GM19452 (cell line): ENCODE measurements around the gene AMIGO2.
"Not testable (repeated sequence)": the region's sequence is repeated elsewhere in the genome, so short reads cannot be mapped to it uniquely, and the experiment has no call there.

Experiments used
- ATAC-seq: cut with Tn5 transposase; IDR thresholded peaks from one replicate; pipeline ENCODE4 v1.9.1; 2021; ENCODE audit not compliant: unreplicated experiment

The AMIGO2 gene

DNA sequence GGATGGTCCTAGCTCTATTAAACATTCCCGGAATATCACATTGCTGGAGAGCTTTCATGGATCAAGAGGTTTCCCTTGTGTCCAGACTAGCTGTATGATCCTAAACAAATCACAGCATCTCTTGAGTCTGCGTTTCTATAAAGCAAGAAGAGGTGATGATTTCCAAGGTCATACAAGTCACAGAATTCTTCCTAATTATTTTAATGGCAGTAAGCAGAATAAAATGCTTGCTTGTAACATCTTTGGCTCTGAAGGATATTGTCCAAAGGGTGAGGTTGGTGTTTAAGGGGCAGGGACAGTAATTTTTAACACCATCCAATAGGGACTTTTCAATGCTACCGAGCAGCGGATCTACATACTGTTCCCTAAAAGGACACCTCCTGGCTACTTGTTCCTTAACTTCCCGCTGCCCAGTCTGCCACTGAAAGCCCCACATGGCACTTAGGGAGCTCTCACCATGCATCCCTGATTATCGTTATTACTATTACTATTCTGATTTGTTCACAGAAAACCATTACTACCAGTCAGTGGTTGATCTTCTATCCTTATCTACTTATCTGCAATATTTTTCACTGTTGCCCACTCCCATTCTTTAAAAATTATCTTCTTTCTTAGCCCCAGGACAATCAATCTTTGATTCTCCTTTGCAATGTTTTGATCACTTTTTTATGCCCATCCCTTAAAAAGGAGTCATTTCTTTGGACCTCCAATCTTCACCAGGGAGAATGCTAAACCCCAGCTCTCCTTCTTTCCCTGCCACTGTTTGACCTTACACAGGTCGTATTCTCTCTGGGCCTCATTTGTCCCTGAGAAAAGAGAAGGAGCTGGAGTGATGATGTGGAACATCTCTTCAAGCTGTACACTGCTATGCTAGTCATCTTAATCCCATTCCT lies 4.3 kb downstream of the AMIGO2 start:
- no peak for ATAC-seq

DNA sequence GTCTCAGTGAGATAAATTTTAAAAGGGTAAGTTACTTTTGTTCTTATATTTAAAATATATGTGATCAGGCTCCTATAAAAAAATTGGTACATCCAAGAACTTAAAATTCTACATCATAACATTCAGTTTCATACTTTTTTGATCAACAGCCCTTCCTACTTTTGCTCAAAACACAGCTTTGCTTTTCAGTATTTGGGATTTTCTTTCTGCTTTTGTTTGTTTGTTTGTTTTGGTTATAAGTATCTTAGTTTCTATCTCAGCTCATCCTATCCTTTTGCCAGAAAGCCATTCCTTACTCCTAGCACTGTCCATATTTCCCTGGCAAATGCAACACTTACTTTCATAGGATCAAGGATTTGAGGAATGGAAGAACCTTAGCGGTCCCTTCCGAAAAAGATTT lies 5.0 kb downstream of the AMIGO2 start:
- no peak for ATAC-seq

DNA sequence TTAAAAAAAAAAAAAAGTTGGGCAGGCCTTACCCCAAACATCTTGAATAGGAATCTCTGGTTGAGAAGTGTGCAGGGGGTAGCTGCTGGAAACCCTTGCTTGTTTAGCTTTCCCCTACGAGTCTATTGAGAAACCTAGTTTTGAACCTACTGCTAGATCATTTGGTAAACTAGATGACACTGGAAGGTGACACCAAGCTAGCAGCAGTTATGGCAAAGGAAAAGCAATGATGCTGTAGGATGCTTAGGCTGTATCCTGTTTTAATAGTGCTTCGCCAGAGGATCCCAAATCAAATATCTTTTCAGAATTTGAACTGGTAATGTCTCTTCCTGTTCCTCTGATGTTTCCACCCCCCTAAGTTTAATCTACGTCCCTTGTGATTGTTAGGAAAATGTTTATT lies 5.8 kb downstream of the AMIGO2 start:
- no peak for ATAC-seq

DNA sequence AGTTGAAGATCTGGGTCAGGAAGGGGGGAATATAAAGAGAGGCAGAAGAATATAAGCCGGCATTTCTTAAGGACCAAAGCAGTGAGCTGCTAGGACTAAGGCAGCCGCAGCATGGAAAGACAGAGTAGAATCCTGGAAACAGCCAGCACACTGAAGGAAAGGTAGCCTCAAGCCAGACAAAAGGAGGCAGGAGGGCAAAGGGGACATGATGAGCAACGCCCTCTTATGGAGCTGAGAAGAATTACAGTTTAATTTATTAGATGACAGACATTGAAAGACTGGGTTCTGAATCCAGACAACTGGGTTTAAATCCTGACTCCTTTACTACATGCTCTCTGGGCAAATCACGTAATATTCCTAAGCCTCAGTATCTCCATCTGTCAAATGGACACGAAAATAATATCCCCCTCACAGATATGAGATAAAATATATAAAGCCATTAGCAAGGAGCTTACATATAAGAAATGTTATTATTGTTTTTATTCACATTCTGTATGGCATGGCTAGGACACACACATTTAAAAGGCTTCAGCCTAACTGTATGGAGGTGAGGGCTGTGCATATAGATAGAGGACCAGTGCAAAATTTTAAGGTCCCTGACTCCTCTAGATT lies 8.4 kb downstream of the AMIGO2 start:
- no peak for ATAC-seq

DNA sequence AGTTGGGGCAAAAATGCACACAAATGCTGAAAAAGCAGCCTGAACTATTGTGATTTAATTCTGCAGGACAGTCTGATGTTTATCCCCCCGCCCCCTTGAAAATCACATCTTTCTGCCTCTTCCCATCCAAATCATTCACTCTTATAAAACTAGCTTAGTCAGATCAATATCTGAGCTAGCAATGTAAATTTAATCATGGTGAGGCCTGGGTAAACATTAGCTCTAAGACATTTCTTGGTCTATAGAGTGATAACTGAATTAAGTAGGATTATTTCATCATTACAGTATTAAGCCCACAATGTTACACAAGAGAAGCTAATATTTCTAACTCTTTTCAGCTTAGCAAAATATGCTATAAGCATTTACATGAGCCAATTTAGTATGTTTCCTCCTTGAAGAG lies 9.4 kb downstream of the AMIGO2 start:
- ATAC-seq: no peak

DNA sequence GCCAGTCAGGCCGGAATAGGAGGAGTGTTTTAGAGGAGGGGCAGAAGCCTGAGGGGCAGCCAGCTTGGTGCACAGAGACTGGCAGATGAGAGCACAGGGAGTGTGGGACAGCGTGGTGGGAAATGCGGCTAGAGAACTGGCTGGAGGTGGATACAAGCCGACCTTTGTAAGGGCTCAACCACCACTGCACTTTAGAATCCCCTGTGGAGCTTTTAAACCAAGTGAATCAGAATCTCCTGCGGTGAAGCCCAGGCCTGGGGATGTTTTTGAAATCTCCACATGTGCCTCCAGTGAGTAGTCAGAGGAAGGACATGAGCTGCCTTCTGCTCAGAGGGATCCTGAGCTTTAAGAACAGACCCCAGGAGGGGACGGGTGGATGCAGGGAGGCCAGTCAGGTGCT lies 11.2 kb downstream of the AMIGO2 start:
- no peak for ATAC-seq

DNA sequence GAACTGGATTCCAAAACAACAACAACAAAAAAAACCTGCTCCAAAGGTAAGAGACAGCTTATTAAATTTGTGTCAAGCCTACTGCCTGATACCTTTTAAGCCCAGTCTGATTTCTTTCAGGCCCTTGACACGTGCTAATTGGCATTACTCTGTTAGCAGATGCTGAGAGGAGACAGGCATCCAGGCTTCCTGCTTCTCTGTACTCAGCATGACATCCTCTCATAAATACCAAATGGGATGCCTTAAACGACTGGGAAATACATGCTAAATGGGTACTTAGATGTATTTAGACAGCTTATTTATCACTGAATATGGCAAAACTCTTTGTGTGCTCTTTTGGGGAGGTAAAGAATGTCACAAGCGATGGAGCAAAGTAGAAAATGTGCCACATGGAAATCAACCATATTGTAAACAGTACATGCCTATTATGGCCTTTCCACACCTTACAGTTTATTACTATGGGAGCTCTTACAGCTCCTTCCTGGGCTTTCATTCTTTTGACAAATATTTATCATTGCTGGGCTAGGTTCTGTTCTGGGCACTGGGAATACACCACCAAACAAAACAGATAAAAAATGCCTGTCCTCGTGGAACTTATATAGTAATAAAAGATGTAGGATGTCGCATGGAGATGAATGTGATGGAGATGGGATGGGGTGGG lies 11.9 kb downstream of the AMIGO2 start:
- ATAC-seq: no peak

DNA sequence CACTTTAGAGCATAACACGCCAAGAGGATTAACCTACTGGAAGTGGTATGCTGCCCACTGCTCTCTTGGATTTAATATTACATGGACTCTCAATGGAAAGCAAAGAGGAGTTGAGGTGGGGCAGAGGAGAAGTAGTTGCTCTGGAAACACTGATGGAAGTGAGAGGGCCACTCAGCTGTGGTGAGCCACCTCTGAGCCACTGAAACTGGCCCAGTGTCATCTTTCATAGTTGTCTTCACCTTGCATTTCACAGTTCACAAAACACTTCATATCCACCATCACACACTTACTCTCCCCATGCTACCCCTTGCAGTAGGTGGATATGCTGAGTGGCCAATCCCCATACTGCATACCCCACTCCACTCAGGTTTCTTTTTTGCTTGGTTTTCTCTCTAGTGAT lies 12.6 kb downstream of the AMIGO2 start:
- no peak for ATAC-seq

DNA sequence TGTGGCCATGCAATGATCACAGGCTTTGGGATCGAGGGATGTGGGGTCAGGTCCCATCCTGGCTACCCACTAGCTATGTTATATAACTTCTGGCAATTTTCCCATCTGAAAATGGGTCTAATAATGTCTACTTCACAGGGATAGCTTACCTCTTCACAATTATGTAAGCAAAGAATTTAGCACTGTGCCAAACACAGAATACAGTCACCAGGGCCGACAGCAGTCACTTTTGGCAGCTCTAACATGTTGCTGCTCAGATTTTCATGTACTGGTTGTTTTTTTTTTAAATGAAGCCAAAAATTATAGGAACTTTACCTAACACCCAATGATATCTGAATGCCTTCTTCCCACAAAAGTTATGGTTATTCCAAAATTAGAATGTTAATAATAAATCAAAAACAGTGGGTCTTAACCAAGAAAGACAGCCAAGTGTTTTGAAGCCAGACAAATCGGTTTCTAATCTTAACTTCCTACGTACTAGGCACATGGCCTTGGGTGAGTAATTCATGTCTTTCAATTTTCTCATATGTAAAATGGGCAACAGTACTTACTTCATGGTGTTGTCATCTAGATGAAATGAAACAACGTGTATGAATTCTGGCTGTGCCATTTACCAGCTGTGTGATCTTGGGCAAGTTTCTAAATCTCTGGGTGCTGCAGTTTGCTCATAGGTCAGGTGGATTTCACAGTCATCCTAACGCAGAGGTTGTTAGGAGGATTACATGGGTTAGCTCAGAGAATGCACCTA lies 13.3 kb downstream of the AMIGO2 start:
- no peak for ATAC-seq

DNA sequence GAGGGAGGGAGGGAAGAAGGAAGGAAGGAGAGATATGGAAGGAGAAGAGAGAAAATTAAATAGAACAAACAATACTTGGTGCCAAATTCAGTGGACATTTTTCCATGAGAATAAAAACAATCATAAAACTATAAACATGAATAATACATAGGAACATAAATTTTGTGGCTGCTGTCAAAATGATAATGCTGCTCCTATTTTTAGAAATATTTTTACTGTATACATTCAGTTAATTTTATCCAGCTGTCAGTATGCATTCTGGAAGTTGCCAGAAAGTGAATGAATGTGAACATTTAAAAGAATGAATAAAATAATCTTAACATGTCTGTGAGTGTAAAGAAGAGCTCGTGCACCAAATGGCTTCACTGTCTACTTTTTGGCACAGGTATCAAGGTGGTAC lies 14.2 kb downstream of the AMIGO2 start:
- ATAC-seq: no peak

DNA sequence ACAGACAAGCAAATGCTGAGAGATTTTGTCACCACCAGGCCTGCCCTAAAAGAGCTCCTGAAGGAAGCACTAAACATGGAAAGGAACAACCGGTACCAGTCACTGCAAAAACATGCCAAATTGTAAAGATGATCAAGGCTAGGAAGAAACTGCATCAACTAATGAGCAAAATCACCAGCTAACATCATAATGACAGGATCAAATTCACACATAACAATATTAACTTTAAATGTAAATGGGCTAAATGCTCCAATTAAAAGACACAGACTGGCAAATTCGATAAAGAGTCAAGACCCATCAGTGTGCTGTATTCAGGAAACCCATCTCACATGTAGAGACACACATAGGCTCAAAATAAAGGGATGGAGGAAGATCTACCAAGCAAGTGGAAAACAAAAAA lies 21.1 kb downstream of the AMIGO2 start:
- not testable (repeated sequence) for ATAC-seq

DNA sequence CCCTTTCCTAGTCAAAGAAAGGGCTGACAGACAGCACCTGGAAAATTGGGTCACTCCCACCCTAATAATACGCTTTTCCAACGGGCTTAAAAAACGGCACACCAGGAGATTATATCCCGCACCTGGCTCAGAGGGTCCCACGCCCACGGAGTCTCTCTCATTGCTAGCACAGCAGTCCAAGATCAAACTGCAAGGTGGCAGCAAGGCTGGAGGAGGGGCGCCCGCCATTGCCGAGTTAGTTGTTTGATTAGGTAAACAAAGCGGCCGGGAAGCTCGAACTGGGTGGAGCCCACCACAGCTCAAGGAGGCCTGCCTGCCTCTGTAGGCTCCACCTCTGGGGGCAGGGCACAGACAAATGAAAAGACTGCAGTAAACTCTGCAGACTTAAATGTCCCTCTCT lies 22.8 kb downstream of the AMIGO2 start:
- ATAC-seq: not testable (repeated sequence)

DNA sequence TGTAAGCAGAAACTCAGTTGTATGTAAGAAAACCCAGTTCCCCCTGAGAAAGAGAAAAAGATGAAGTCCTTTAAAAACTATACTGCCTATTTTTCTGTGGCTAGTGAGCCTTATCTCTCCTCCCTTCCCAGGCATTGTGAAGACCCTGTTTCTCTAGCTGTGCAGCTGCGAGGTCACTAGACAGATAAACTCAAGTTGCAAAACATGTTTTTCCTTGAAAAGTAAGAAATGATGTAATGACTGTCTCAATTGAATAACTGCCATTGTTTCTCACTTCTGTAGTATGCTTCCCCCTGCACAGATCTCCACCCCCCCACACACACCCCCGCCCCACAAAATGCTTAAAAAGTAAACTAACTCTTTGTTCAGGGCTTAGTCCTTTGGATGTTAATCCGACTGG lies 23.9 kb downstream of the AMIGO2 start:
- not testable (repeated sequence) for ATAC-seq

DNA sequence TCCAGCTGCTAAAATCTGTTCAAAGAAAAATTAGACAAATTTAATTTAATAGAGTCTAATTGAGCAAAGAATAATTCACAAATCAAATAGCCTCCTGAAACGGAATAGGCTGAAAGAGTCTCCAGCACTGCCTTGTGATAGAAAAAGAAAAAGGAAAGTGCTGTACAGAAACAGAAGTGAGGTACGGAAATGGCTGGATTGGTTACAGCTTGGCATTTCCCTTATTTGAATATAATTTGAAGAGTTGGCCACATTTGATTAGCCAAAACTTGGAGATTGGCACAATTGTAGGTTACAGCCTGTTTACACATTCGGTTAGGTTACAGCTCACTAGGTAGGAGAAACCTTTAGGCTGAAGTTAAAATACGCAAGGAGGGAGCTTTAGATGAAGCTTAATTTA lies 25.1 kb downstream of the AMIGO2 start:
- no peak for ATAC-seq

DNA sequence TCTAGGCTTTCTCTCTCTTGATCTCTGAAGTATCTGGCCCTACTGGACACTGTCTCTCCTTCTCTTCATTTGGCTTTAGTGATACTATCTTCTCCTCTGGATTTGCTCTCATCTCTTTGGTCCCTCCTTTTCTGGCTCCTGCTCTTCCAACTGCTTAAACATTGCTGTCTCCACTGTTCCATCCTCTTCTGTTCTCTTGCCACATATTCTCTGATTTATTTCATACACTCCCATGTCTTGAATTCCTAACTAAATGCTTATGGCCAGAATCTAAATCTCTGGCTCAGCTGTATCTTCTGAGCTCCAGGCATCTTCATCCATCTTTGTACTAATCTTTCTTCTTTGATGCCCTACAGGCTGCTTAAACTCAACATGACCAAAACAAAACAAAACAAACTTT lies 25.8 kb downstream of the AMIGO2 start:
- no peak for ATAC-seq

DNA sequence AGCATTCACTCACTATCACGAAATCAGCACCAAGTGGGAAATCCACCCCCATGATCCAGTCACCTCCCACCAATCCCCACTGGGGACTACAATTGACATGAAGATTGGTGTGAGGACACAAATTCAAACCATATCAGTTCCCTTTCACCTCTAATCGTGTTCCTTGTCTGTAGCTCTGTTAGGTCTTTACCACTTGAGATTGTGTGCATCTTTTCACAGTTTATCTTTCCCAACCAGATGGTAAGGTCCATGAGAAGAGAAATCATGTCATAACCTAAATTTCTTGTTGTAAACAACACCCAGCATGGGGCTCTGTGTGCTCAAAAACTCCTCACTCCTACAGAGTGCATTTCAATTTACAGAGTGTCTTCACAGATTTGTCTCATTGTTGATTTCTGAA lies 27.5 kb downstream of the AMIGO2 start:
- no peak for ATAC-seq

DNA sequence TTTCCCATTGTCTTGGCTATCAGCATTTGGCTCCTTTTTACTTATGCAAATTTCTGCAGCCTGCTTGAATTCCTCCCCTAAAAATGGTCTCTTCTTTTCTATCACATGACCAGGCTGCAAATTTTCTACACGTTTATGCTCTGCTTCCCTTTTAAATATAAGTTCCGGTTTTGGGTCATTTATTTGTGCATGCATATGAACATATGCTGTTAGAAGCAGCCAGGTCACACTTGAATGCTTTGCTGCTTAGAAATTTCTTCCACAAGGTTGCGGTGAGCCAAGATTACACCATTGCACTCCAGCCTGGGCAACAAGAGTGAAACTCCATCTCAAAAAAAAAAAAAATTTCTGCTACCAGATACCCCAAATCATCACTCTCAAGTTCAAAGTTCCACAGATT lies 28.5 kb downstream of the AMIGO2 start:
- ATAC-seq: not testable (repeated sequence)

DNA sequence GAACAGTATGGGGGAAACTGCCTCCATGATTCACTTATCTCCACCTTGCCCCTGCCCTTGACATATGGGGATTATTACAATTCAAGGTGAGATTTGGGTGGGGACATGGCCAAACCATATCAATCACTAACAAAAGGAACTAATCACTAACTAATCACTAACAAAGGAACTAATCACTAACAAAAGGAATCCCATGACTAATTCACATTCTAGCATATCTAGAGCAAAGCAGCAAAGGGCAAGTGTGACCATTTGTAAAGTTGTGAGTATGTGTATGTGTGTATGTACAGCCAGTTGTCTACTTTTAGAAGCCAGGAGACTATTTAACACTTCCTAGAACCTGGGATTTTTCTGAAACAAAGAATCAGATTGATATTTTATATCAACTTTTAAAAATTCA lies 31.2 kb downstream of the AMIGO2 start:
- no peak for ATAC-seq

DNA sequence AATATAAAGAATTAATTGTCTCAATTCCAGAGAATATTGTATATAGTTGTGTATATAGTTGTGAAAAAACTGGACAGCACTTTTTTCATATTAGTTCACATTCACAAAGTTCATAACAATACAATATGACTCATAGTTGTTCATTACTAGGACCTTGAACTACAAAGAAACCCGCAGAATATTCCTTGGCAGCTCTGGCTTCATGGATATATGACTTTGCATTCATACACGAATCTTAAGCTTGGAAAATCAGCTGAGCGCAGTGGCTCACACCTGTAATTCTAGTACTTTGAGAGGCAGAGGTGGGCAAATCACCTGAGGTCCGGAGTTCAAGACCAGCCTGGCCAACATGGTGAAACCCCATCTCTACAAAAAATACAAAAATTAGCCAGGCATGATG lies 38.4 kb downstream of the AMIGO2 start:
- ATAC-seq: no peak

DNA sequence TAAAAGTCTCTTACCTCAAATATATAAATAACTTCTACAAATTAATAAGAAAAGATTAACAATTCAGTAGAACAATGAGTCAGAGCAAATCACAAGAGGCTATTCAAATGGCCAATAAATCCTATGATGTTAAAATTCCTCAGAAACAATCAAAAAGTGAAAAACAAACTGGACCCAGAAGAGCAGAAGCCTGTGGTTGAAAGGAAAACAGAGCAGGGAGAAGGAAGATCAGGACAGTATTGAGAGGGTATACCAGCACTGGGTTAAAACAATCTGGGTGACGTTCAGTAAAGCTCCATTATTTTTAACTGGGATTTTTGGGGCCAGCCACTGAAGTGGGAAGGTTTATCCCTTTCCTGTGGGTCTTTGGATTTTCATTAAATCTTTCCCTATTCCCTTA lies 40.0 kb downstream of the AMIGO2 start:
- no peak for ATAC-seq

DNA sequence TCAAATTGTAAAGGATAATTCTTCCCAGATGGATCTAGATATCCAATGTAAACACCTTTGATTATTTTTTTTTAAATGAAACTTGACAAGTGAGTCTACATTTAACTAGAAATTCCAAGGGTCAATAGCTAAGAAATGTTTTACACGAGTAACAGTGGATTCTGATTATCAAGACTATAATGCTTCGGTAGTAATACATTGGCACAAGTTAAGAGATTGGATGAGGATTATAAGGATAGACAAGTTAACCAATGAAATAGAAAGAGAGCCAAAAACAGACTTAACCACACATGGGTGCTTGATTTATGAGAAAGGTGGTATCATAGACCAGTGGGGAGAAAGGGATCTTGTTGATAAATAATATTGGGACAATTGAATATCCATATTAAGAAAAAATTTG lies 40.7 kb downstream of the AMIGO2 start:
- ATAC-seq: no peak
